HL-60 (cell line): ENCODE measurements around the gene DNMT3A.

Experiments
- CTCF ChIP-seq: IDR thresholded peaks from one replicate; pipeline ENCODE4 v1.5.1; 2011; ENCODE audit warnings: low read length, control low read depth, inconsistent platforms; ENCODE audit not compliant: insufficient read depth
- POLR2AphosphoS5 ChIP-seq: IDR thresholded peaks from 2 replicates; pipeline ENCODE4 v1.6.1; 2012; ENCODE audit warnings: low read depth

GRCh38 chr2:25284756-25285155 lies 57.0 kb downstream of the DNMT3A start:
- TF ChIP-seq POLR2AphosphoS5 = no peak
- no peak for TF ChIP-seq CTCF
